Stimulated activated CD4-positive, alpha-beta T cell treated with anti-CD3 and anti-CD28 coated beads, Interleukin-15, amount 100 ng/mL, for 1 hour (primary cell): ENCODE results near the gene LUC7L2.
"Not testable (repeated sequence)": the region's sequence is repeated elsewhere in the genome, so short reads cannot be mapped to it uniquely, and the experiment has no call there.

Experiments used
- DNase-seq, 2 donors: peaks; one replicate each; pipeline ENCODE4 v3.0.0-alpha.2; 2020; ENCODE audit warnings: low read depth in 1 of 2, low spot score in 1 of 2

The LUC7L2 gene

DNA sequence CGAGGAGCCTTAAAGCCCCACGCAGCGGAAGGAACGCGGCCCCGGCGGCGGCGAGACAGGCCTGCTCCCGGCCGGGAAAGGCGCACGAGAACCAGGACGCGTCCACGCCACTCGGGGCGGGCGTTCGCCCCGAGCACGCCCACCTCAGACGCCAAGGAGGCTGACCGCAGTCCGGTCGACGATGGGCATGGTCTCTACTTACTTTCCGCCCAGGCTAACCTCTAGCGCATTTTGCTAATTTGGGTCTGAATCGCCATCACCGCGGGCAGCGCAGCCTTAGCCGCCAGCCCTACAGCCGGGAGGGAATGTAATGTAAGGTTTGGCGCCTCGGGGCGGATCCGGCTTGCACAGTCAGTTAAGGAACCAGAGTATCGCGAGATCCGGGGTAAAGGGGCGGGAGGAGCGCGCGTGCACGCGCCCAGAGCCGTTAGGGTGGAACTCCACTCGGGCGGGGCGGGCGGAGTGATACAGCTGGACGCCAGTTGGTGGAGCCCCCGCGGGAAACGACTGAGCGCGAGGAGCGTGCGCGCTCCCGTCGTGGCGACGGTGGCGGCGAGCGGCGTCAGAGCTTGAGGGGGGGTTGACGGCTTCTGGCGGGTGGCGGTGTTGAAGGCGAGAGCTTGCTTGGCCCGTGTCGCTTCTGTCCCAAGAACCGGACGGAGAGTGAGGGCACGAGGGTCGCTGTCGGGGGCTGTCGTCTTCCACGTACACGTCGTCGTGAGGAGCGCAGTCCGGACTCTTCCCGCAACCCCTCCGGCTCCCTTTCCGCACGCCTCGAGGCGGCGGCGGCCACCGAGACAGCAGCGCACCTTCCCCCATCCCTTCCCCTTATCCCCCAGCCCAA is at the start of gene LUC7L2:
Gene LUC7L2, plus strand, starts transcription at position 529 of the 844 bp plus-strand sequence. CDS start 368 bp downstream, outside the sequence.
- DNase-seq, result peak; percentile 99

DNA sequence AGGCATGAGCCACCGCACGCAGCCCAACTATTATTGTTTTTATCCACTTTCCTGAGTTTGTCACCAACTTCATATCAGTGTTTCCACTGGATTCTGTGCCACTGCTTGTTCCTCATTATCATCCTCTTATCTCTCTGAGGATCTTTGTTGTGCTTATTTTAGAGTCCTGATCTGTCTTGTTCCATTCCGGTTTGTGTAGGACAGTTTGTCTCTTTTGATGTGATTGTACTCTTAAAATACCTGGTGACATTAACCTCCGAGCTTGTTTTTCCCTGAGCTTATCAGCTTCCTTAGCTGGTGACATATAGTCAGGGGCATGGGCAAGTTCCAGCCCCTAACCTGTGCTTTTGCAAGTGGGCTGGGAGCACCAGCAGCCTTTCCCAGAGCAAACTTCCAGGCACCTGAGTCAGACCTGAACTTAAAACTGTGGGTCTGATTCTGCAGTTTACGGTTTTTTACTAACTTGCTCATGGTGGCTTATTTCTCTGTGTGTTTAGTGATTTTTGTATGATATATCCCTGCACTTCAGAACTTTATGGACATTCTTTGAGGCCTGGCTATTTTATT is 41.7 kb upstream of the LUC7L2 start:
- no peak for DNase-seq

GRCh38 chr7:139321071-139321745 is 38.5 kb upstream of the LUC7L2 start:
- no peak for DNase-seq

DNA sequence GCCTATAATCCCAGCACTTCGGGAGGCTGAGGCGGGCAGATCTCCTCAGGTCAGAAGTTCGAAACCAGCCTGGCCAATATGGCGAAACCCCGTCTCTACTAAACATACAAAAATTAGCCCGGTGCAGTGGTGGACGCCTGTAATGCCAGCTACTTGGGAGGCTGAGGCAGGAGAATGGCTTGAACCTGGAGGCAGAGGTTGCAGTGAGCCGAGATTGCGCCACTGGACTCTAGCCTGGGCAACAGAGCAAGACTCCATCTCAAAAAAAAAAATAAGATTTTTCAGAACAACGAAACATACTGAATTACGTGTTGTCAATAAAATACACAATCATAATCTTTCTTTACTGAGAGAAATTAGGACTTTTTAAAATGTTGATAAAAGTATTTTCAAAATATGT is 35.0 kb upstream of the LUC7L2 start:
- not testable (repeated sequence) for DNase-seq

DNA sequence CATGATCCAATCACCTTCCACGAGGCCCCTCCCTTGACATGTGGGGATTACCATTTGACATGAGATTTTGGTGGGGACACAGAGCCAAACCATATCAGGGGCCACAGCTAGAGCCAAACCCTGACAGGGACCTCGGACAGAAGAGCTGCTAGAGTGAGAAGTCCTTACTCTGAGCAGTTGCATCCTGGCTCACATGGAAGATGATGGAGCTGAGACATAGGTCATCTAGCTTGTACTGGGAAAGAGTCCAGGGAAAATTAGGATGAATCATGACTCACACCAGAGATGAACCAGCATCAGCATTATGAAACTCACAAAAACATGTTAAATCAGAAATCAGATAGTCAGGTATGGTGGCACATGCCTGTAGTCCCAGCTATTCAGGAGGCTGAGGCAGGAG is 31.3 kb upstream of the LUC7L2 start:
- no peak for DNase-seq

DNA sequence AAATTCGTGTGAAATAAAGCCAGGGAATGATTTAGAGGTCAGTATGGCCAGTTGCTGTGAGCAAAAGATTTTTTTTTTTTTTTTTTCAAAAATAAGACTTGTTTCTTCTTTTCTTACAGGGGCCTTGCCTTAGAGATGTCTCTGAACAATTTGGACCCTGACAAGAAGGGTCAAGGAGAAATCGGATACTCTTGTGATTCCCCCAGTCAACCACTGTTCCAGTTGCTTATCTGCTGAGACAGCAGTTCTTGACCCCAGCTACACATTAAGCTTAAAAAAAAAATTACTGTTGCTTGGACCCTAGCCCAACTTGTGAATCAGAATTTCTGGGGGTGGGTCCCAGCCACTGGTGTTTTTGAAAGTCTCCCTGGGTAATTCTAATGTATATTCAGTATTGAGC is 30.6 kb upstream of the LUC7L2 start:
- DNase-seq, result no peak

DNA sequence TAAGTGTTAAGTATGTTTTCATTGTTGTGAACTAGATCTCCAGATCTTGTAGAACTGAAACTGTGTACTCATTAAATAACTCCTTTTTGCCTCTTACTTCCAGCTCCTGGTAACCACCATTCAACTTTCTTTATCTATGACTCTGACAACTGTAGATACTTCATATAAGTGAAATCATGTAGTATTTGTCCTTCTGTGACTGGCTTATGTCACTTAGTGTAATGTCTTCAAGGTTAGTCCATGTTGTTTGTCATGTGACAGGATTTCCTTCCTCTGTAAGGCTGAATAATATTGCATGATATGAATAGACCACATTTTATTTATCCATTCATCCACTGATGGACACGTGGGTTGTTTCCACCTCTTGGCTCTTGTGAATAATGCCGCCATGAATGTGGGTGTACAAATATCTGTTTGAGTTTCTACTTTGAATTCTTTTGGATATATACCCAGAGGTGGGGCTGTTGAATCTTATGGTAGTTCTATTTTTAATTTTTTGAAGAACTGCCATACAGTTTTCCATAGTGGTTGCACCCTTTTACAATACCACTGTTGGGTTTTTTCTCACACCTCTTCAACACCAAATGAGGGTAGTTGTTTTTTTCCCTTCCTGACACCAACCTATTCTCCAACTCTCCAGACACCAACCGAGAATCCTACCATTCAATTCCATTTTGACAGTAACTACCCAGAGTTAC is 29.2 kb upstream of the LUC7L2 start:
- DNase-seq, result no peak

DNA sequence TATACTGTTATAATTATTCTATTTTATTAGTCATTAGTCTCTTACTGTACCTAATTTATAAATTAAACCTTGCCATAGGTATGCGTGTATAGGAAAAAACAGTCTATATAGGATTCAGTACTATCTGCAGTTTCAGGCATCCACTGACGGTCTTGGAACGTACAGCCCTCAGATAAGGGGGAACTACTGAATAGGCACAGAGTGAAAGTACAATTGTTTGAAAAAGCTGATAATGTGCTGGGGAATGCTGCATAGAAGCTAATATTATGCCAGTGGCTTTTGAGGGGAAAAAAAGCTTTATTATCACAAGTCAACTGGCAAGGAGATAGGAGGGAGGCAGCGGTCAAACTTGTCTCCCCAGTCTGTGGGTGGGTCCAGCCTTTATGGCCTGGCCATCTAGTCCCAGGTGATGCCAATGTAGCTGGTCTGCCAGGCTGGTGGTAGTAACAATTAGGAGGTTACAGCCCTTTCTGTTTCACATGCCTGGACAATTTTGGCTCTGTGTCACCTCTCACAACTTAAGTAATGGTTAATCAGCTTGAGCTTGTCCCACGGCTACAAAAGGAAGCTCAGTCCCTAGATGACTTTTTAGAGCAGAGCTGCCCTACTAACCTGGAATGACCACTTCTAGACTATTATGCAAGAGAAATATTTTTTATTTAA is 26.9 kb upstream of the LUC7L2 start:
- no peak for DNase-seq

- DNase-seq, result not testable (repeated sequence)
Measured at GRCh38 chr7:139333443-139333842, 26.3 kb upstream of the LUC7L2 start.

- DNase-seq, result no peak
Measured at GRCh38 chr7:139334399-139335150, 25.1 kb upstream of the LUC7L2 start.

DNA sequence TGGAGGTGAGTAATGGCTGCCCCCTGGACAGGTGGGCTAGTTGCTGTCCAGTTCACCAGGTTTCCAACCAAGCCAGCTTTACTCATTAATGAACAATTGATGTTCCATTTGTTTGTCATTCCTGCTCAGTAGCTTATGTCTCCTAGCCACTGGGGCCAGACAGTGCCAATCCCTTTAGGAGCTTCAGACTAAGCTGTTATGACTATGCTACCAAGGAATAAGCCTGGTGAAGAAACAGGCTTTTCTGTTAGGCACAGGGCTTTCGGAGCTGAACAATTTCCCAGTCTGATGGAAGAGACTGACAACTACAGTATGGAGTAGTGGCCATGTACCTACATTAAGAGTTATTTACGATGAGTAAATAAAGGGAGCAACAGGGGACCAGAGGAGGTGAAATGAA is 20.7 kb upstream of the LUC7L2 start:
- DNase-seq, result no peak

- DNase-seq, result no peak
Measured at GRCh38 chr7:139339698-139340036, 20.0 kb upstream of the LUC7L2 start.

DNA sequence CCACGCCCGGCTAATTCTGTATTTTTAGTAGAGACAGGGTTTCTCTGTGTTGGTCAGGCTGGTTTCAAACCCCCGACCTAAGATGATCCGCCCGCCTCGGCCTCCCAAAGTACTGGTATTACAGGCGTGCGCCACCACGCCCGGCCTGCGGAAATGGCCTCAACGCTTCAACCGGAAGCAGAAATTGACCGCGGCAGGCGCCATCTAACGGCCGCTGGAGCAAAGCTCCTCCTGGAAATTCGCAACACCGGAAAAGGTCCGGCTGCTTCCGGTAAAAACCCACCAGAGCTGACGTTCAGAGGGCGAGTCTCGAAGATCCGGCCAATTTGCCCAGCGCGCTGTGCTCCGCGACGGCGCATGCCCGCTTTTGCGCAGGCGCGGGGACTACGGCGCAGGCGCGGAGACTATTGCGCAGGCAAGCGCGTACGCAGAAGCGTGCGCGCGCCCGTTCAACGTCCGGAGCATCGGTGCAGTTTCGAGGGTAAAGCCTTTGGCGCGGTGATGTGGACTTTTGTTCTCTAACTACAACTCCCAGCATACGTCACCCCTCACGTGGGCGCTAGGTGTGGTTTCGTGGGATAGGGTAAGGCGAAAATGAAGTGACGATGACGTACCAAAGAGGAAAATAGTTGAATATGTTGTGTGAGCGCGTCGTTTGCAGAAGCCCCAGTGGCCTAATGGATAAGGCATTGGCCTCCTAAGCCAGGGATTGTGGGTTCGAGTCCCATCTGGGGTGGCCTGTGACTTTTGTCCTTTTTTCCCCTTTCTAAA is 19.5 kb upstream of the LUC7L2 start:
- peak; percentile 93 for DNase-seq

- no peak for DNase-seq
Measured at GRCh38 chr7:139340808-139341057, 19.0 kb upstream of the LUC7L2 start.

- peak; percentile 65 to 67 for DNase-seq
Measured at GRCh38 chr7:139341058-139341775, 18.5 kb upstream of the LUC7L2 start, which contains the start of gene FMC1. TSS of gene FMC1 (plus strand) at chr7:139341337. CDS start at chr7:139341385, 48 bp downstream.

DNA sequence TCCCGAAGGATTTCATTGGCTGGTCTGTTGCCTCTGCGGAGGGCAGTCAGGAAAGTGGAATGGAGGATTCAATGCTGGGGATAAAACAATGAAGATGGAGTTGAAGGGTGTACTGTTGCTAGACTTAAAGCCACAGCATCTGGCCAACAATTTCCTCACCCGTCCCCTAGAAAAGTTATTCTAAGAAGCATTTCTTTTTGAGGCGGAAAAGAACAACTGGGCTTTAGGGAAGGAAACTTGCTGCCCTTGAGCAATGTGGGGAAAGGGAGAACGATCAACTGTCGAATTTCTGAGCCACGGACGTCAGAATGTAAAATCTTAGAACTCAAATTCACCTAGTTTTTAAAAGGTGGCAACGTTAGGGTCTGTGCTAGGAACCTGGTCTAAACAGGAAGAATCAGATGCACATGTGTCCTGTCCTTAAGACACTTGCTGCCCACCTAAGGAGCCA is 17.9 kb upstream of the LUC7L2 start:
- DNase-seq, result no peak

DNA sequence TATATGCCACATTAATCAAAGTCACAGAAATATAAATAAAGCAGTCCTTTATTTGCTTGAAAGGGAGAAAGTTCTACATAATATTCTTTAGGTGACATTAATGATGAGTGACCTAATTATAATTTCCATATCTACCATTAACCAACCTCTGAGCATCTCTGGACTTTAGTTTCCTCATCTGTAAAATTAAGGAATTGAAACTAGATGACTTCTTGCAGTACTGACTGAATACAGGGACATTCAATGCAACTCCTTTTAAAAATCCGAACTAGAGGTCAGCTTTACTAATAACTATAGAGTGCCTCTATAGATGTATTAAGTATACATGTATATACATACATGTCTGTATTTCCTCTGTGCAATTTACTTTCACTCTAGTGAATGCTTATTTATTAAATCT is 14.7 kb upstream of the LUC7L2 start:
- DNase-seq, result no peak

DNA sequence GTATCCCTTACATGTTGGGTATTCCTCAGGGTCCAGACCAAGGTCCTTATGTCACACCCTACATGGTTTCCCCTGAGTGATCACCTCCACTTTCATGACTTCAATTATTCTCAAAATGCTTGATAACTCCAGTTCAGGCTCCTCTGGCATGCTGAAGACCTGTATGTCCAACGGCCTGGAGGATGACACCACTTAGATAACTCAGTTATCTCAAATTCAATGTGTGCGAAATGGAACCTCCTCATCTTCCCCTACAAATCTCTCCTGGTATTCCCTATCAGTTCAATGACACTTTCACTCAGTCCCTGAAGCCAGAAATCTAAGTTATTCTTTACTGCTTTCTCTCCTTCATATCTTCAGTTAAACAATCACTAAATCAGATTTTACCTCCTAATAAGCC is 8.7 kb upstream of the LUC7L2 start:
- DNase-seq, result no peak

DNA sequence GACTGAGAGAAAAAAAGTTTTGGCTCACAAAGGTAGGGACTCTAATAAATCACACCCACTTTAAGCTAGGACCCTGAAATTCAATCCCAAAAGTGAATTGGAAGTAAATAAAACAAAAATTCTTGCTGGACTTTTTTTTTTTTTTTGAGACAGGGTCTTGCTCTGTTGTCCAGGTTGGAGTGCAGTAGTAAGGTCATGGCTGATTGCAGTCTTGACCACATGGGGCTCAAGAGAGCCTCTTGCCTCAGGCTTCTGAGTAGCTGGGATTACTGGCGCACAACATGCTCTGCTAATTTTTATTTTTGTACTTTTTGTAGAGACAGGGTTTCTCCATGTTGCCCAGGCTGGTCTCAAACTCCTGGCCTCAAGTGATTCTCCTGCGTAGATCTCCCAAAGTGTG is 5.0 kb upstream of the LUC7L2 start:
- DNase-seq, result no peak
